Loucy (cell line): ENCODE data around the gene BBOX1.
"Not testable (repeated sequence)": the region's sequence is repeated elsewhere in the genome, so short reads cannot be mapped to it uniquely, and the experiment has no call there.

Experiments
- H2AFZ ChIP-seq: fragments of 200-600 bp; sonication (generic); 2 replicates; pipeline ENCODE4 v1.6.0; 2016; ENCODE audit warnings: antibody characterized with exemption, mild to moderate bottlenecking, low read length, moderate library complexity
- H3F3A ChIP-seq: fragments of 200-600 bp; 2 replicates; pipeline ENCODE4 v1.6.0; 2016; ENCODE audit warnings: antibody characterized with exemption, low read depth, mild to moderate bottlenecking
- H3K27me3 ChIP-seq: fragments of 200-600 bp; sonication (generic); 2 replicates; pipeline ENCODE4 v1.6.1; 2014; ENCODE audit warnings: low read length, mild to moderate bottlenecking; ENCODE audit not compliant: insufficient read depth, poor library complexity, severe bottlenecking
- H3K36me3 ChIP-seq: fragments of 200-600 bp; sonication (generic); 2 replicates; pipeline ENCODE4 v1.6.1; 2016; ENCODE audit warnings: low read length; ENCODE audit not compliant: insufficient read depth
- H3K4me1 ChIP-seq: fragments of 200-600 bp; sonication (generic); 2 replicates; pipeline ENCODE4 v1.5.1; 2014; ENCODE audit warnings: low read length, mild to moderate bottlenecking; ENCODE audit not compliant: insufficient read depth, poor library complexity, severe bottlenecking
- H3K4me2 ChIP-seq: fragments of 200-600 bp; sonication (generic); 2 replicates; pipeline ENCODE4 v1.6.0; 2014; ENCODE audit warnings: antibody characterized with exemption, low read length, low read depth, mild to moderate bottlenecking; ENCODE audit not compliant: poor library complexity, severe bottlenecking
- H3K4me3 ChIP-seq: fragments of 200-600 bp; sonication (generic); 2 replicates; pipeline ENCODE4 v1.5.1; 2014; ENCODE audit warnings: low read length, mild to moderate bottlenecking, mixed read lengths; ENCODE audit not compliant: poor library complexity, severe bottlenecking
- H3K79me2 ChIP-seq: fragments of 200-600 bp; sonication (generic); 2 replicates; pipeline ENCODE4 v1.6.1; 2014; ENCODE audit warnings: low read length; ENCODE audit not compliant: insufficient read depth
- H3K9ac ChIP-seq: fragments of 200-600 bp; sonication (generic); 2 replicates; pipeline ENCODE4 v1.6.0; 2014; ENCODE audit warnings: mild to moderate bottlenecking, low read depth, low read length, moderate library complexity; ENCODE audit not compliant: poor library complexity, severe bottlenecking
- H3K9me2 ChIP-seq: fragments of 200-600 bp; sonication (generic); replicated peaks from 2 replicates; pipeline ENCODE4 v1.6.1; 2016; ENCODE audit warnings: low read depth, low read length, mixed read lengths
- H3K9me3 ChIP-seq: fragments of 200-600 bp; sonication (generic); 2 replicates; pipeline ENCODE4 v1.6.1; 2014; ENCODE audit warnings: mild to moderate bottlenecking, antibody characterized with exemption, low read length, low read depth; ENCODE audit not compliant: insufficient read depth
- H4K20me1 ChIP-seq: fragments of 200-600 bp; sonication (generic); 2 replicates; pipeline ENCODE4 v1.6.0; 2014; ENCODE audit warnings: antibody characterized with exemption, low read length, mild to moderate bottlenecking; ENCODE audit not compliant: insufficient read depth, poor library complexity, severe bottlenecking
- CTCF ChIP-seq: fragments of 200-600 bp; sonication (generic); conservative IDR thresholded peaks from 2 replicates; pipeline ENCODE4 v1.5.1; 2014; ENCODE audit warnings: mild to moderate bottlenecking, antibody characterized with exemption, low read length
- EZH2phosphoT487 ChIP-seq: fragments of 200-600 bp; IDR thresholded peaks from 2 replicates; pipeline ENCODE4 v1.6.1; 2018; ENCODE audit warnings: antibody characterized with exemption, mild to moderate bottlenecking, moderate library complexity, borderline replicate concordance

The BBOX1 gene

GRCh38 chr11:26994631-26995095 lies 46.0 kb upstream of the BBOX1 start:
- Histone ChIP-seq H3K36me3 (no peaks in the 10 kb centered on the region), H3K27me3 (no peaks in the 10 kb centered on the region), H3F3A (no peaks in the 10 kb centered on the region), H3K9ac (no peak overlapping the region), H3K4me2 (no peak overlapping the region), H3K79me2 (no peaks in the 10 kb centered on the region), H3K4me1 (peaks cover 15% of the 10 kb centered on the region), H4K20me1 (no peaks in the 10 kb centered on the region), H3K9me2 (no peaks in the 10 kb centered on the region), H3K9me3 (no peaks in the 10 kb centered on the region), H2AFZ (no peak overlapping the region), H3K4me3 (no peak overlapping the region)
- no peak for TF ChIP-seq CTCF
- no peak for TF ChIP-seq EZH2phosphoT487

- Histone ChIP-seq H4K20me1 (no peaks in the 10 kb centered on the region), H3K4me2 (no peak overlapping the region), H3K9ac (no peak overlapping the region), H3K4me1 (peaks cover 17% of the 10 kb centered on the region), H3K36me3 (no peaks in the 10 kb centered on the region), H2AFZ (peak overlapping the region; percentile 42), H3K27me3 (no peaks in the 10 kb centered on the region), H3K9me2 (no peaks in the 10 kb centered on the region), H3K79me2 (no peaks in the 10 kb centered on the region), H3F3A (no peaks in the 10 kb centered on the region), H3K4me3 (no peak overlapping the region), H3K9me3 (no peaks in the 10 kb centered on the region)
- TF ChIP-seq CTCF (no peak), EZH2phosphoT487 (no peak)
These were observed 44.7 kb upstream of the BBOX1 start for GRCh38 chr11:26995701-26996460.

GRCh38 chr11:26997378-26997777 lies 43.2 kb upstream of the BBOX1 start:
- Histone ChIP-seq H2AFZ (no peak overlapping the region), H3K36me3 (no peaks in the 10 kb centered on the region), H3K9me2 (no peaks in the 10 kb centered on the region), H3K9ac (no peak overlapping the region), H3K4me2 (no peak overlapping the region), H3K27me3 (no peaks in the 10 kb centered on the region), H3F3A (no peaks in the 10 kb centered on the region), H3K4me1 (peaks cover 14% of the 10 kb centered on the region), H3K9me3 (no peaks in the 10 kb centered on the region), H3K4me3 (no peak overlapping the region), H4K20me1 (no peaks in the 10 kb centered on the region), H3K79me2 (no peaks in the 10 kb centered on the region)
- TF ChIP-seq EZH2phosphoT487 (no peak), CTCF (no peak)

- not testable (repeated sequence) for H2AFZ ChIP-seq, H3F3A ChIP-seq, H3K9ac ChIP-seq, H3K36me3 ChIP-seq, H3K4me2 ChIP-seq, H3K27me3 ChIP-seq, H4K20me1 ChIP-seq, H3K4me3 ChIP-seq, H3K79me2 ChIP-seq, H3K9me2 ChIP-seq, H3K9me3 ChIP-seq
- H3K4me1 ChIP-seq, result peaks cover 26% of the 10 kb centered on the region
These were observed 39.4 kb upstream of the BBOX1 start for GRCh38 chr11:27001136-27001730.
